Testis (tissue), 2 donors: Measurements from ENCODE around the gene MS4A8.

Source experiments
- POLR2A ChIP-seq: fragments of 450-650 bp; IDR thresholded peaks from one replicate; pipeline ENCODE4 v1.6.1; 2017; ENCODE audit warnings: antibody characterized with exemption, mild to moderate bottlenecking, moderate library complexity
- TF ChIP-seq, protein P1 (sequence below), 3 experiments: fragments of 450-650 bp in 2 of 3; fragments of 200-600 bp in 1 of 3; sonication (generic) in 1 of 3; IDR thresholded peaks; one replicate each; pipeline ENCODE4 v1.5.1; 2016 to 2019; ENCODE audit warnings: antibody characterized with exemption in 3 of 3, mild to moderate bottlenecking in 2 of 3, moderate library complexity in 1 of 3

DNA sequence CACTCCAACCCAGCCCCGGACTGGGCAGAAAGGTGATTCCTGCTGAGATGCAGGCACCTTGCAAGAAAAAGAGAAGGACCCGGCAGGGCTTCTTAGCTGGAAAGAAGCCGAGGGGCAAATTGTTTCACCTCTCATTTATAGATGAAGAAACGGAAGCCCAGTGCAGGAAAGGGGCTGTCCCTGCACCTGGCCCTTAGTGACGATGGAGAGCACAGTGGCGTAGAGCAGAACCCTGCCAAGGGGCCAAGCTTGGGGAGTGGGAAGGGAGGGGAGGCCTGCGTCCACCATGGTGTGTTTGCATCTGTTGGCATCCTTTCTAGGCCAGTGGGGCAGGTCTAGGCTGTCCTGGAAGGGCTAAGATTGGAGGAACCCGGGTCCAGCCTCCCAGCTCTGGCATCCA lies 49.4 kb downstream of the MS4A8 start:
- TF ChIP-seq, protein P1, sequence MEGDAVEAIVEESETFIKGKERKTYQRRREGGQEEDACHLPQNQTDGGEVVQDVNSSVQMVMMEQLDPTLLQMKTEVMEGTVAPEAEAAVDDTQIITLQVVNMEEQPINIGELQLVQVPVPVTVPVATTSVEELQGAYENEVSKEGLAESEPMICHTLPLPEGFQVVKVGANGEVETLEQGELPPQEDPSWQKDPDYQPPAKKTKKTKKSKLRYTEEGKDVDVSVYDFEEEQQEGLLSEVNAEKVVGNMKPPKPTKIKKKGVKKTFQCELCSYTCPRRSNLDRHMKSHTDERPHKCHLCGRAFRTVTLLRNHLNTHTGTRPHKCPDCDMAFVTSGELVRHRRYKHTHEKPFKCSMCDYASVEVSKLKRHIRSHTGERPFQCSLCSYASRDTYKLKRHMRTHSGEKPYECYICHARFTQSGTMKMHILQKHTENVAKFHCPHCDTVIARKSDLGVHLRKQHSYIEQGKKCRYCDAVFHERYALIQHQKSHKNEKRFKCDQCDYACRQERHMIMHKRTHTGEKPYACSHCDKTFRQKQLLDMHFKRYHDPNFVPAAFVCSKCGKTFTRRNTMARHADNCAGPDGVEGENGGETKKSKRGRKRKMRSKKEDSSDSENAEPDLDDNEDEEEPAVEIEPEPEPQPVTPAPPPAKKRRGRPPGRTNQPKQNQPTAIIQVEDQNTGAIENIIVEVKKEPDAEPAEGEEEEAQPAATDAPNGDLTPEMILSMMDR (IDR thresholded peaks at IDR 0.05): no peak
- no peak for TF ChIP-seq POLR2A
